Activated gamma-delta T cell (primary cell): ENCODE measurements around the gene BFSP2.

ENCODE experiments used
- DNase-seq: peaks from one replicate; lab custom pipeline; 2025; lab: John Stamatoyannopoulos, UW
- total RNA-seq, 2 donors: gene quantifications; one replicate each; lab custom pipeline; 2026; lab: John Stamatoyannopoulos, UW

The BFSP2 gene, protein sequence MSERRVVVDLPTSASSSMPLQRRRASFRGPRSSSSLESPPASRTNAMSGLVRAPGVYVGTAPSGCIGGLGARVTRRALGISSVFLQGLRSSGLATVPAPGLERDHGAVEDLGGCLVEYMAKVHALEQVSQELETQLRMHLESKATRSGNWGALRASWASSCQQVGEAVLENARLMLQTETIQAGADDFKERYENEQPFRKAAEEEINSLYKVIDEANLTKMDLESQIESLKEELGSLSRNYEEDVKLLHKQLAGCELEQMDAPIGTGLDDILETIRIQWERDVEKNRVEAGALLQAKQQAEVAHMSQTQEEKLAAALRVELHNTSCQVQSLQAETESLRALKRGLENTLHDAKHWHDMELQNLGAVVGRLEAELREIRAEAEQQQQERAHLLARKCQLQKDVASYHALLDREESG
- total RNA-seq = 0 reads per million in 2 donors

DNA sequence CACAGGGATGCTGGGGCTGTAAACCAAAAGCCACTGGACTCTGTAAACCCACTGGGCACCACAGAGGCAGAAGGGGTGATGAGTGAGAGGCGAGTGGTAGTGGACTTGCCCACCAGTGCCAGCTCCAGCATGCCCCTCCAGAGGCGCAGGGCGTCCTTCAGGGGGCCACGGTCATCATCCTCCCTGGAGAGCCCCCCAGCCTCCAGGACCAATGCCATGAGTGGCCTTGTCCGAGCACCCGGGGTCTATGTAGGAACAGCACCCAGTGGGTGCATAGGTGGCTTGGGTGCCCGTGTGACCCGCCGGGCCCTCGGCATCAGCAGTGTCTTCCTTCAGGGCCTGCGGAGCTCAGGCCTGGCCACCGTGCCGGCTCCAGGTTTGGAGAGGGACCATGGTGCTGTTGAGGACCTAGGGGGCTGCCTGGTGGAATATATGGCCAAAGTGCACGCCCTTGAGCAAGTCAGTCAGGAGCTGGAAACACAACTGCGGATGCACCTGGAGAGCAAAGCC is at the start of gene BFSP2:
BFSP2 (plus strand) TSS at position 51 of the 510 bp plus-strand sequence; CDS start at position 79, 28 bp downstream.
- no peak for DNase-seq

DNA sequence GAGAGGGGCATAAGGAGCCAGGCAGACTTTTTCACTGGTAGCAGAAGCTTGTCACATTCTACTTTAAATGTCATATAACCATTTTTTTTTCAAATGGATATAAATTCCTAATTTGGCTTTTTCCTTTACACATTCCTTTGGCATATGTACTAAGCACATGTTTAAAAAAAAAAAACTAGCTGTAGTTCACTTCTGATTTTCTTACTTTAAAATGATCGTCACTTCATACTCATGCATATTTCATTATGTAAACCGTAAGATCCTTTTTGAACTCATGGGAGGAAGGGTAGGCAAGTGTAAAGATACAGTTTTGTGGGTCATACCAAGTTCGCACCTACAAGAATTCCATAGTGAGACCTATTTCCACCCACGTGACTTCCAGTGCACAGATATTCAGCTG is 45.1 kb upstream of the BFSP2 start:
- DNase-seq = no peak

DNA sequence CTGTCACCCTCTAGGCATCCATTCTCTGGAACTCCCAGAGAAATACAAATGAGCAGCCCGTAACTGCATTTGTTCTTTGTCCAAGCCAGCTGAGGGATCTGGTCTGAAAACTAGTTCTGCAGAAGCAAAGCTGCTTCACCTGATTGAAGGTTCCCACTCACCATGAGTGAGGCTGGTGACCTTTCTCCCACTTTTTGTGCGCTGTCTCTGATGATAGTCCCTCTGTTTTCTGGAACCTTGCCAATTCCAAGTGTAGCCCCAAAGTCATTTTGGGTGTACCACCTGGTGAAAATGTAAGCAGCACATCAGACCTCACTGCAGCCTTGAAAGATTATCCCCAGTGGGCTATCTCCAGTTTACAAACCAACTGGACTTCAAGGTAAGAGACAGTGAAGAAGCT is 39.4 kb upstream of the BFSP2 start:
- no peak for DNase-seq

DNA sequence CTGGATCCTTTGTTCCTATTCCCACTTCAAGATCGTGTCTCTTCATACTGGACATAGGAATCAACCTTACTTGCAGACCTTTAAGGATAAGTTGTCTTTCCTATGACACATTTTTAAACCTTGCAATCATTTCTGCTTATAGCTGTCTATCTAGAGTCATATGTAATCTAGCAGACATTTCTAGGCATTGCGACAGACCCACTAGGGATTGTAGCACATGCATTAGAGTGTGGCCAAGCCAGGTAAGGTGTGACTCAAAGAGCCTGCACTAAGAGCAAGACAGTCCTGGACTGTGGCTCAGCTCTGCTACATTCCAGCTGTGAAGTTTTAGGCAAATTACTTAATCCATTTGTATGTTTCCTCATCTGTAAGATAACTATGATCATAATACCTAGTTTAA is 38.8 kb upstream of the BFSP2 start:
- DNase-seq = no peak

DNA sequence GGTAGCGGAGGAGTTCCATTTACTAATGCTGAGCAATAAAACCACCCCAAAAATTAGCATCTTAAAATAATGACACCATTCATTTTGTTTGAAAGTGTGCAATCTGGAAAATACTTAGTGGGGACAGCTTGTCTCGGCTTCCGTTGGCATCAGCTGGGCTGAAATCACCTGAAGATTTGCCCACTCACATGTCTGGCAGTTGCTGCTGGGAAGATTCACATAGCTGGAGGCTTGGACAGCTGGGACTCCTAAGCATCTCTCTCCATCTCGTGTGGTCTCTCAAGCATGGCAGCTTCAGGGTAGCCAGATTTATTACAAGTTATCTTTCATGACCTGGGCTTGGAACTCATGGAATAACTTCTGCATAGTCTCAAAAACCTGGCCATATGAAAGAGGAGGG is 38.4 kb upstream of the BFSP2 start:
- no peak for DNase-seq

DNA sequence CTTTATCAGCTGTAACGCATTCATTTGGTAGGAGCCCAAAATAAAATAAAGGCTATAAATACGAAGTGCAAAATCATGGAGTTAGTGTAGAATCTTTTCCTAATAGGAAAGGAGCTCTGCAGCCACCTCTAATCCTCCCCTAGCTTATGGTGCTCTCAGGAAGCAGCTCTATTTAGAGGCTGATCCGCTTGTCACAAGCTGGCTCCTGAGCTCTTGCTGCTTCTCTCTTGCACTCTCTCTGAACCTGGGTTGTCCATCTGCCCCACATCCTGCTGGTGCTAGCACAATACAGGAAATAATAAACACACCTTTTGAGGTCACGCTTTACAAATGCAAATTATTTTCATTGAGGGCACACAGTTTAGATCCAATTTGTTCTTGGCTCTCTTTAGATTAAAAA is 37.3 kb upstream of the BFSP2 start:
- no peak for DNase-seq

DNA sequence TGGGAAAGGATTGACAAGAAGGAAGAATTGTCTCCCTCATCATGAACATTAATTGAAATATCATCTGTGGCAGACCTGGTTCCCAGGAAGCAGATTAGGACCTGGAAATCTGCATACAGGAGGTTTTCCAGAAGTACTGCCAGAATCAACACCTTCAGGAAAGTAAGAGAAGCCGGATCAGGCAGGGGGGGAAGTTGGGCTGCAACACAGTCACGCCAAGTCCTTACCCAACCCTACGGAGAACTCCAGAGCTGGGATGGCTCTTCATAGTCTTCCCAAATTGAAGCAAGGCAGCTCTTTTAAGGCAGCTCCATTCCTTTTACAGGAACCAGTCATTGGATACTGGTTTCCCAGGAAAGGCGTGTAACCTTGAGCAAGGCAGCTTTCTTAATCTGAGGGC is 35.2 kb upstream of the BFSP2 start:
- no peak for DNase-seq

DNA sequence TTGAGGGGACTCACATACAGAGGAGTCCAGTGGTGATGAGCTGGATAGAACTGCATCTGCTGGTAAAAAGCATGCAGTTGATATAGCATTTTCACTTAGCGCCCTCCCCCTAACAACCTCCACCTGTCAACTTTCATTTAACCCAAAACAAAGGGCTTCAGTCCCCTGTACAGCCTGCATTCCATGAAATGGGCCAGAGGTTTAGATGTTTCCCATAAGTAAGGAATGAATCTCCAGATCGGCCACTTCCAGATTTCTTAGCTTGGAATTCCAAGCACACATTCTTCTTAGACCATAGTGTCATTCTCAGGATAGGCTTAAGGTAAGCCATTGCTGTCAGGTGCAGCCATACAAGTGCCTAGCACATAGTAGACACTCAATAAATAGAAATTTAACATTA is 32.9 kb upstream of the BFSP2 start:
- no peak for DNase-seq

DNA sequence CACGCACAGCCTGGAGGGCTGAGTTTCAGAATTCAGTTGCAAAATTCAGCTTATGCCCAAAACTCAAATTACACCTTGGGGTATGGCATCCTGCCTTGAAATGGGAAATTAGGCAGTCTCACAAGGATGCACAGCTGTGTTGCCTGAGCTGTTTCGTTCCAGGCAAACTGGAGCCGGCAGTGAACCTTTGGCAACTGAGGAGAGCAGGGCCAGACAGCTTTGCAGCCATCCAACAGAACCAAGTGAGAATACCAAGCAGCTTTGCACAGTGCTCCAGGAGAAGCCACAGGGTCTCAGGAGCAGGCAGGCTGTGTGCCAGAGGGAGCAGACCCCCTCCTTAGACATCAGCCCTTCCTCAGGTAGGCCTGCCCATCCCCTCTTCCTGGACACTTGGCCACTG is 32.5 kb upstream of the BFSP2 start:
- DNase-seq = no peak

DNA sequence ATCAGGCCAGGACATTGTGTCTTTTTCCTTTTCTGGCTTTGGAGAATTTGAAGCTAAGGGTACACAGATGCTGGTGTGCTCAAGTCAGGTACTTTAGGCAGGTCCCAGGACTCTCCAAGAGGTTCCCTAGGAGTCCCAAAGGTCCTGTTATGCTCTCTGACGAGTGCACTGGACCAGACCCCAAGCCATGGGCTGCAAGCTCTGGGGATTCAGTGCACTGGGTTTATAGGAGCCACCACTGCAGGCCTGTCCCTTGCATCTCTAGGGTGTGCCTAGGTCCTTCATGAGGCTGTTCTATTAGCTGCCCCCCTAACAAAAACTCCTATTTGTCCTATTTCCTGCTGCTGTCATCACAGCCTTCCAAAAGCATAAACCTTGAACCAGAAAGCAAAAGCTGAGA is 31.9 kb upstream of the BFSP2 start:
- no peak for DNase-seq

DNA sequence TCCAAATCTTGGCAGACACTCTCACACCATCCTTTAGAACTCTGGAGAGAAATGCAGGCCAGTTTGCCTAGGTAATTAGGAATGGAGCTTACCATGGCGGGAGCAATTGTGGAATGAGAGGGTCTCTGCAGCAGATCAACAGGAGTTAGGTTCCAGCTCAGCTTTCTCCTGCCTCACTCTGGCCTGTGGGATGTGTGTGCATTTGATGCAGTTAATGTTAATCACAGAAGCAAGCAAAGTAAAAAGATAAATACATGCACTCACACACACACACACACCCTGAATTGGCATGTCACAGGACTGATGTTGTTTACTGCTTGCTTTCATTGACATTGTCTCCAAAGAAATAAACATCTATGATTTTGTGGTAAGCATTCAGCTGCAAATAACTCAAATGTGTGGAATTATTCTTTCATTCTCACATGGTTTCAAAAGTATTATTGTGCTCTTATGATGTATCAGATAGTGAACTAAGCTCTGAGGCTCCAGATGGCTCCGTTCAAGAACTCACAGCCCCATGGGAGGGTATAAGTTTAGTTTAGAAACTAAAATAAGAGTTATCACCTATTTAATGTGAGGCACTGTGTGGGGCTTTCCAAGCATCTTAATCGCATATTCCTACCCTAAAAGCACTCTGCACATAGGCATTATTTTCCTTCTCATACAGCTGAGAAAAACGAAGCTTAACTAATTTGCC is 31.3 kb upstream of the BFSP2 start:
- no peak for DNase-seq

DNA sequence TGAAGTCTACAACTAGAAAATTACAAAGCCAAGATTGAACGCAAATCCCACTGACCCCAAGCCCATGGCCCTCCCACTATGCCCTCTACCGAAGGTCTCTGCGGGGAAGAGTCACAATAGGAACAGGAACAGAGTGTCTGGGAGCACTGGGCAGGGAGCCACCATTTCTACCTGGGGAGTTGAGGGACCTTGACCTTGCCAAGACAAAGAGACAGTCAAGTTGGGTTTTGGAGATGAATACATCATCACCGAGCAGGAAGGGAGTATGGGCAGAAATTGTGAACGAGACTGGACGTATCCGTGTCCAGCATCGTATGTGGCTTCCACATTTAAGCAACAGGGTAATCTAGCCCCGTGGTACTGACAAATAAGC is 30.8 kb upstream of the BFSP2 start:
- no peak for DNase-seq

DNA sequence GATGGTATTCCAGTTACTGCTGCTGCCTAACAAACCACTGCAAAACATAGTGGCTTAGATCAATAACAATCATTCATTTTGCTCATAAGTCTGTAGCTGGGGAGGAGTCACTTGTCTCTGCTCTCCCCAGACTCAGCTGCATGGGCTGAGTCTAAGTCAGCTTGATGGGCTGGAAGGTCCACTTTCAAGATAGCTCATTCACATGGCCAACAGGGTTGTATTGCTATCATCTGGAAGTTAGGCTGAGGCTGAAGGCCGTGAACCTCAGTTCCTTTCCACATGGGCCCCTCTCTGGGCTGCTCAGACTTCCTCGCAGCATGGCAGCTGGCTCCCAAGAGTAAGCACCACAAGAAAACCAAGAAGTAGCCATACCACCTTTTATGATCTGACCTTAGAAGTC is 28.7 kb upstream of the BFSP2 start:
- DNase-seq = no peak

DNA sequence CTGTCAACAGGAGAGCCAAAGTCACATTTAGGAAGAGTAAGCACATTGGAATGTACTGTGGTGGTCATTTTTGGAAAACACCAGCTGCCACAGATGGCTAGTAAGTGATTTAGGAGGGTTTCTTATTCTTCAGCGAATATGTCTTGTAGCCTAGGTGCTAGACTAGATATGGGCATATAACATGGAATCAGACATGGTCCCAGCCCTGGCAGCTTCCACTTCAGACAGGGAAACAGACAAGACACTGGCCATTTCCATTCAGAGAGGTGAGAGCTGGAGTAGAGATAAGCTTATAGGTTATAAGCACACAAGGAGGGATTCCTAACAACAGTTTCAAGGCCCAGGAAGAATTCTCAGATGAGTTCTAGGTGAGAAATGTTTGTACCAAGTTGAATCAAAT is 28.2 kb upstream of the BFSP2 start:
- DNase-seq = no peak

DNA sequence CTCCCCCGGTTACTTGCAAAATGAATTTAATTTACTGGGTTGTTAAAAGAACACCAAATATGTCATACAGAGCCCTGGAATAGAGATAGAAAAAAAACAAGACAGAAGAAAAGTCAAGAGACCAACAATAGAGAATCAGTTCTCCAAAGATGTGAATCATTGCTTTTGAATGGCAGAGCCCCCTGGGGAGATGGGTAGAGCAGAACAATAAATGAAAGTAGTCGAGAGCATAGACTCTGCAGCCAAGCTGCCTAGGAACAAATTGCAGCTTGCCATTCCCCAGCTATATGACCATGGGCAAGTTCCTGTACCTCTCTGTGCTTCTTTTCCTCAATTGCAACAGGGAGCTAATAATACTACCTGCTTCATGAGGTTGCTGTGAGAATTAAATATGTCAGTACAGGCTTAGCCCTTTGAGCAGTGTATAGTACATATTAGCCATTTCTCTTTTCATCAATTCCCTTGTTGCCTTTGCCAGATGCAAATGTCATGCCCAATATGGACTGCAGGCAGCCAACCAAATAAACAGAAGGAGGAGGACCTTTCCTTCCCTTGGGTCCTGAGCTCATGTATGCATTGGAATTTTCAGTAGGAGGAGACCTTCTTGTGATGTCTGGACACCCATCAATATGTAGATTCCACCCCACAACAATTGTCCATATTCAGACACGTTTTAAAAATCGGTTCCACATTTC is 25.0 kb upstream of the BFSP2 start:
- no peak for DNase-seq

DNA sequence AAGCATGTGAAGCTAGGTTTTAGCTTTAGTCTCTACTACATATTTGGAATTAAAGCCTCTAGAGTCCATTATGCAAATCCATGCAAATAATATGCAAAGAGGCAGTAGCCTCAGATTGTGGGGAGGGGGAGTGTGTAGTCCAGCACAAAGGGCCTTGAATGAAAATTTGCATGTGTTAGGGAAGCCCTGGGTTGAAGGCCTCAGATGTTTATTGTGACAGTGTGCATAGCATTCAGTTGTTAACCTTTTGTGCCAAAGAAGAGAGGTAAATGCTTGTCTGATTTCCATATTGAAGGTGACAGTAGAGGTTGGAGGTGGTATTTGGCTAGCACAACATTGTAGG is 24.5 kb upstream of the BFSP2 start:
- DNase-seq = no peak

DNA sequence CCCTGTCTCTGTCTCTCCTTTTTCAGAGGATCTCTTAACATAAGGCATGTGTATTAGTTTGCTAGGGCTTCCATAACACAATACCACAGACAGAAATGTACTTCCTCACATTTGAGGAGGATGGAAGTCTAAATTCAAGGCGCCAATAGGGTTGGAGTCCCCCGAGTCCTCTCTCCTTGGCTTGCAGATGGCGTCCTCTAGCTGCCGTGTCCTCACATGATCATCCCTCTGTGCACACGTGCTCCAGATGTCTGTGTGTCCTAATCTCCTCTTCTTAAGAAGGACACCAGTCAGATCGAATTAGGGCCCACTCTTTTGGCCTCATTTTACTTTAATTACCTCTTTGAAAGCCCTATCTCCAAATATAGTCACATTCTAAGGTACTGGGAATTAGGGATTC is 23.0 kb upstream of the BFSP2 start:
- no peak for DNase-seq

DNA sequence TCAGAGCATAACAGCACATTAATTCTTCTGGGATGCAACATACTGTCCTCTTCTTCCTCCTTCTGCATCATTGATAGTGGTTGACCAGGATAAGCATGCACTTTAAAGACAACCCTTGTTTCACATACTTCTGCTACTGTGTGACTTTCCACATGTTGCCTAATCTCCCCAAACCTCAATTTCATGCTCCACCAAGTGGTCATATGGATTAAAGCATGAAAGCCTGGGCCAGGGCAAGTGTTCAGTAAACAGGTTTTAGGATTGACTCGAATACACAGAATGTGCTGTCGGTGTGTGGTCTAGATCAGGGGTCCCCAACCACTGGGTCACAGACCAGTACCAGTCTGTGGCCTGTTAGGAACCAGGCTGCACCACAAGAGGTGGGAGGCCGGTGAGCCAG is 22.5 kb upstream of the BFSP2 start:
- no peak for DNase-seq

DNA sequence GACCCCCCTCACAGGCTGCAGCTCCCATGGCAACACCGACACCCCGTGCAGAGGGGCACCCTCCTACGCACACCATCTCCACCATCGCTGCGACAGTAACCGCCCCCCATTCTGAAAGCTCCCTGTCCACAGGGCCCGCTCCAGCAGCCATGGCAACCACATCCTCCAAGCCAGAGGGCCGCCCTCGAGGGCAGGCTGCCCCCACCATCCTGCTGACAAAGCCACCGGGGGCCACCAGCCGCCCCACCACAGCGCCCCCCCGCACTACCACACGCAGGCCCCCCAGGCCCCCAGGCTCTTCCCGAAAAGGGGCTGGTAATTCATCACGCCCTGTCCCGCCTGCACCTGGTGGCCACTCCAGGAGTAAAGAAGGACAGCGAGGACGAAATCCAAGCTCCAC is 19.9 kb upstream of the BFSP2 start:
- no peak for DNase-seq

DNA sequence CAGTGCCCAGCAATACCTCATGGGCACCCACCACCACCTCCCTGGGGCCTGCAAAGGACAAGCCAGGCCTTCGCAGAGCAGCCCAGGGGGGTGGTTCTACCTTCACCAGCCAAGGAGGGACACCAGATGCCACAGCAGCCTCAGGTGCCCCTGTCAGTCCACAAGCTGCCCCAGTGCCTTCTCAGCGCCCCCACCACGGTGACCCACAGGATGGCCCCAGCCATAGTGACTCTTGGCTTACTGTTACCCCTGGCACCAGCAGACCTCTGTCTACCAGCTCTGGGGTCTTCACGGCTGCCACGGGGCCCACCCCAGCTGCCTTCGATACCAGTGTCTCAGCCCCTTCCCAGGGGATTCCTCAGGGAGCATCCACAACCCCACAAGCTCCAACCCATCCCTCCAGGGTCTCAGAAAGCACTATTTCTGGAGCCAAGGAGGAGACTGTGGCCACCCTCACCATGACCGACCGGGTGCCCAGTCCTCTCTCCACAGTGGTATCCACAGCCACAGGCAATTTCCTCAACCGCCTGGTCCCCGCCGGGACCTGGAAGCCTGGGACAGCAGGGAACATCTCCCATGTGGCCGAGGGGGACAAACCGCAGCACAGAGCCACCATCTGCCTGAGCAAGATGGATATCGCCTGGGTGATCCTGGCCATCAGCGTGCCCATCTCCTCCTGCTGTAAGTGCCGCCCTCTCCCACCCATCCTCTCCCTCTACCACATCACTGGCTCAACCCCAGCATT is 19.2 kb upstream of the BFSP2 start:
- no peak for DNase-seq

DNA sequence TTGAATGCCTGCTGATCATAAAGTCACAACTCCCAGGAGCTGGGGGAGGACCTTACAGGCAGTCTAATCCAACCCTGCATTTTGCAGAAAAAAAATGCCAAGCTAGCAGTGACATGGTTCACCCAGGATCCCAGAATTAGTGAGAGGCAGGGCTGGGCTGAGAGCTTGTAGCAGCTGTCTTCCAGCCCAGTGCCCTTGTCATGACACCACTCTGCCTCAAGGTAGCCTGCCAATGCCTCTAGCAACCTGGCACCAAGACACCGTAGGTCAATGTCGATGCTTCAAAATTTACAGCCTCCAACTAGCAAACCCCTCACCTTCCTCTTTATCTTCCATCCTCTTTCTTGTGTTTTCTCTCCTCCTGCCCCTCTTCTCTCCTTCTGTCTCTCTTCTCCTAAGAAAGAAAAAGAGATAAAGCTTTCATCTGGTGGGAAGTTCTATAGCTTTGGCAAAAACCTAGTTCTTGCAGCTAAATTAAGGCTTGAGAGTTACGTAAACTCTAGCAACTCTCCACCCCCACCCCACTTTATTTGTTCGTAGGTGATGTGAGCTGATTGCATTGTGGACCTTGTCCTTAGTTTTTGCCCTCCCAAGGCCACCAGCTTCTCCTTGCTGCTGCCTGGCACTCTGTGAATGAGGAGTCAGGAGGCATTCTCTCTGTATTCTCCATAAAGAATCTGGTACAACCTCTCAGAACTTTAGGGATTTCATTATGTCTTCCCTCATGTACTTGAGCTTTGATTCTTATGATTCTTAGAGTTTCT is 18.3 kb upstream of the BFSP2 start:
- DNase-seq = no peak
